ENCODE results near the gene PRKAR2B. TPM values are rescaled to one million over a fixed set of nuclear protein-coding genes. Genes with fewer than 3 reads are reported as not detected.

The PRKAR2B gene
- total RNA-seq, 1 experiment from 2014 or later: 15.1 TPM

- TF ChIP-seq, protein P1, sequence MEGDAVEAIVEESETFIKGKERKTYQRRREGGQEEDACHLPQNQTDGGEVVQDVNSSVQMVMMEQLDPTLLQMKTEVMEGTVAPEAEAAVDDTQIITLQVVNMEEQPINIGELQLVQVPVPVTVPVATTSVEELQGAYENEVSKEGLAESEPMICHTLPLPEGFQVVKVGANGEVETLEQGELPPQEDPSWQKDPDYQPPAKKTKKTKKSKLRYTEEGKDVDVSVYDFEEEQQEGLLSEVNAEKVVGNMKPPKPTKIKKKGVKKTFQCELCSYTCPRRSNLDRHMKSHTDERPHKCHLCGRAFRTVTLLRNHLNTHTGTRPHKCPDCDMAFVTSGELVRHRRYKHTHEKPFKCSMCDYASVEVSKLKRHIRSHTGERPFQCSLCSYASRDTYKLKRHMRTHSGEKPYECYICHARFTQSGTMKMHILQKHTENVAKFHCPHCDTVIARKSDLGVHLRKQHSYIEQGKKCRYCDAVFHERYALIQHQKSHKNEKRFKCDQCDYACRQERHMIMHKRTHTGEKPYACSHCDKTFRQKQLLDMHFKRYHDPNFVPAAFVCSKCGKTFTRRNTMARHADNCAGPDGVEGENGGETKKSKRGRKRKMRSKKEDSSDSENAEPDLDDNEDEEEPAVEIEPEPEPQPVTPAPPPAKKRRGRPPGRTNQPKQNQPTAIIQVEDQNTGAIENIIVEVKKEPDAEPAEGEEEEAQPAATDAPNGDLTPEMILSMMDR (IDR thresholded peaks at IDR 0.05 in 2 of 3, conservative IDR thresholded peaks at IDR 0.05 in 1 of 3; ENCODE audit: borderline replicate concordance in 1 of 3, insufficient read depth in 1 of 3, low read depth in 2 of 3, low read length in 2 of 3): no peak
- no peak for TF ChIP-seq SRF (IDR thresholded peaks at IDR 0.05; ENCODE audit: low read depth)
- peak; percentile 53 for TF ChIP-seq TCF7L2 (IDR thresholded peaks at IDR 0.05; ENCODE audit: borderline replicate concordance, extremely low read depth, insufficient read depth, insufficient read length)
- TF ChIP-seq POLR2AphosphoS5 (IDR thresholded peaks at IDR 0.05; ENCODE audit: low read depth, low read length): peak; percentile 81
- peak; percentile 43 for TF ChIP-seq POLR2A (IDR thresholded peaks at IDR 0.05; ENCODE audit: borderline replicate concordance, extremely low read depth, insufficient read depth, insufficient read length)
- TF ChIP-seq ZBTB33 (IDR thresholded peaks at IDR 0.05; ENCODE audit: extremely low read depth, insufficient replicate concordance, low read length): no peak
- peak; percentile 31; the same call in 1 of the 2 replicates for TF ChIP-seq ZFX (IDR thresholded peaks at IDR 0.05)
- no peak for TF ChIP-seq RAD21 (IDR thresholded peaks at IDR 0.05; ENCODE audit: low read depth)
- TF ChIP-seq FOSL1 (IDR thresholded peaks at IDR 0.05; ENCODE audit: low read depth): no peak
- no peak for TF ChIP-seq EZH2phosphoT487 (IDR thresholded peaks at IDR 0.05; ENCODE audit: borderline replicate concordance)
Observed at GRCh38 chr7:107169120-107170050, 124.9 kb downstream of the PRKAR2B start (continued).
